Peyer's patch (tissue), 4 donors: Measurements from ENCODE around the gene CD96. TPM values are rescaled to one million over a fixed set of nuclear protein-coding genes. Genes with fewer than 3 reads are reported as not detected.

Experiments
- DNase-seq, 3 donors: peaks; one replicate each; pipeline ENCODE4 v3.0.0-alpha.2; 2017 to 2019
- H3K27ac ChIP-seq, 4 donors: fragments of 200-600 bp; sonication (generic); one replicate each; pipeline ENCODE4 v1.5.1; 2016 to 2019
- H3K27me3 ChIP-seq, 2 donors: fragments of 200-600 bp; sonication (generic); one replicate each; pipeline ENCODE4 v1.5.1; 2019
- H3K36me3 ChIP-seq, 3 donors: fragments of 200-600 bp; sonication (generic); one replicate each; pipeline ENCODE4 v1.5.1; 2016 to 2019
- H3K4me1 ChIP-seq, 4 donors: fragments of 200-600 bp; sonication (generic); one replicate each; pipeline ENCODE4 v1.5.1; 2016 to 2019
- H3K4me3 ChIP-seq, 4 donors: fragments of 200-600 bp; sonication (generic); 1 replicate in 3 of 4; 2 replicates in 1 of 4; pipeline ENCODE4 v1.5.1; 2016 to 2019; ENCODE audit warnings: mild to moderate bottlenecking in 1 of 4
- H3K9me3 ChIP-seq, 4 donors: fragments of 200-600 bp; sonication (generic); one replicate each; pipeline ENCODE4 v1.5.1; 2016 to 2019; ENCODE audit warnings: mild to moderate bottlenecking in 1 of 4
- POLR2A ChIP-seq, 2 donors: fragments of 450-650 bp; IDR thresholded peaks; one replicate each; pipeline ENCODE4 v1.5.1; 2017; ENCODE audit warnings: antibody characterized with exemption in 2 of 2, mild to moderate bottlenecking in 2 of 2, moderate library complexity in 2 of 2
- total RNA-seq, 4 donors: library from RNA; depleted of rRNA; stranded (reverse); fragments of >200 nt; gene quantifications; one replicate each; pipeline ENCODE4 v1.1.0, GENCODE V29; 2016
- TF ChIP-seq, protein P1 (sequence below), 6 experiments: fragments of 450-650 bp in 4 of 6; fragments of 200-600 bp in 2 of 6; sonication (generic) in 1 of 6; IDR thresholded peaks; one replicate each; pipeline ENCODE4 v1.5.1; 2017 to 2019; ENCODE audit warnings: antibody characterized with exemption in 6 of 6, mild to moderate bottlenecking in 3 of 6, moderate library complexity in 1 of 6

CD96 gene
- total RNA-seq, 4 donors from 2014 or later = 4.3 to 15.7 (median 11.3) TPM

DNA sequence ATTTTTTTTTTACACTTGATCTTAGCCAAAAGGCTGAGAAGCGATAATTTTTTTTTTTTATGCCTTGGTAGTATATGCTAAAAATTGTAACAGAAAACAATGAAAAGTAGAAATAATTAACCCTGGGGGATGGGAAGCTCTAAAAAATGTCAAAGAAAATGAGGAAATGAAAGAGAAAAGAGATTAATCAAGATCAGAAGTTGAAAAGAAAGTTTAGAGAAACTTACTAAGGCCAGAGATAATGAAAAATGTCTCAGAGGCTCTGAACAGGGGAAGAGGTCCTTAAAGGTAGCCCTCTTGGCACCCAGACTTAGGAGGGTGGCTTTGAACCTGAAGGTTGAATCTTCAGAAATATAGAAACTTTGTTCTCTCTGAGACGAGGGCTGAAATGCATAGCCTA is 111.8 kb downstream of the CD96 start:
- Histone ChIP-seq H3K27ac (no peak overlapping the region), H3K27me3 (no peaks in the 10 kb centered on the region), H3K4me3 (no peak overlapping the region), H3K9me3 (no peaks in the 10 kb centered on the region), H3K4me1 (no peaks in the 10 kb centered on the region), H3K36me3 (no peaks in the 10 kb centered on the region)
- no peak for DNase-seq
- no peak for TF ChIP-seq POLR2A (IDR thresholded peaks at IDR 0.05)
- TF ChIP-seq, protein P1, sequence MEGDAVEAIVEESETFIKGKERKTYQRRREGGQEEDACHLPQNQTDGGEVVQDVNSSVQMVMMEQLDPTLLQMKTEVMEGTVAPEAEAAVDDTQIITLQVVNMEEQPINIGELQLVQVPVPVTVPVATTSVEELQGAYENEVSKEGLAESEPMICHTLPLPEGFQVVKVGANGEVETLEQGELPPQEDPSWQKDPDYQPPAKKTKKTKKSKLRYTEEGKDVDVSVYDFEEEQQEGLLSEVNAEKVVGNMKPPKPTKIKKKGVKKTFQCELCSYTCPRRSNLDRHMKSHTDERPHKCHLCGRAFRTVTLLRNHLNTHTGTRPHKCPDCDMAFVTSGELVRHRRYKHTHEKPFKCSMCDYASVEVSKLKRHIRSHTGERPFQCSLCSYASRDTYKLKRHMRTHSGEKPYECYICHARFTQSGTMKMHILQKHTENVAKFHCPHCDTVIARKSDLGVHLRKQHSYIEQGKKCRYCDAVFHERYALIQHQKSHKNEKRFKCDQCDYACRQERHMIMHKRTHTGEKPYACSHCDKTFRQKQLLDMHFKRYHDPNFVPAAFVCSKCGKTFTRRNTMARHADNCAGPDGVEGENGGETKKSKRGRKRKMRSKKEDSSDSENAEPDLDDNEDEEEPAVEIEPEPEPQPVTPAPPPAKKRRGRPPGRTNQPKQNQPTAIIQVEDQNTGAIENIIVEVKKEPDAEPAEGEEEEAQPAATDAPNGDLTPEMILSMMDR (IDR thresholded peaks at IDR 0.05) = no peak

DNA sequence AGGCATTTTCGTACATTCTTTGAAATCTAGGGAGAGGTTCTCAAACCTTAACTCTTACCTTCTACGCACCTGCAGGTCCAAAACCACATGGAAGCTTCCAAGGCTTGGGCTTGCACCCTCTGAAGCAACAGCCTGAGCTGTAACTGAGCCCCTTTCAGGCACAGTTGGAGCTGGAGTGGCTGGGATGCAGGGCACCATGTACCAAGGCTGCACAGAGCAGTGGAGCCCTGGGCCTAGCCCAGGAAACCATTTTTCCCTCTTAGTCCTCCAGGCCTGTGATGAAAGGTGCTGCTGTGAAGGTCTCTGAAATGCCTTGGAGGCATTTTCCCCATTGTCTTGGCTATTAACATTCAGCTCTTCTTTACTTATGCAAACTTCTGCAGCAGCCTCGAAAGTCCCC is 120.0 kb downstream of the CD96 start:
- TF ChIP-seq POLR2A (IDR thresholded peaks at IDR 0.05) = no peak
- TF ChIP-seq, protein P1 (IDR thresholded peaks at IDR 0.05) = no peak
- Histone ChIP-seq H3K9me3 (peaks cover 0 to 7% (median 3%) of the 10 kb centered on the region in 4 donors), H3K27me3 (no peaks in the 10 kb centered on the region), H3K36me3 (no peaks in the 10 kb centered on the region), H3K4me1 (no peaks in the 10 kb centered on the region), H3K4me3 (no peak overlapping the region), H3K27ac (no peak overlapping the region)
- DNase-seq = no peak

DNA sequence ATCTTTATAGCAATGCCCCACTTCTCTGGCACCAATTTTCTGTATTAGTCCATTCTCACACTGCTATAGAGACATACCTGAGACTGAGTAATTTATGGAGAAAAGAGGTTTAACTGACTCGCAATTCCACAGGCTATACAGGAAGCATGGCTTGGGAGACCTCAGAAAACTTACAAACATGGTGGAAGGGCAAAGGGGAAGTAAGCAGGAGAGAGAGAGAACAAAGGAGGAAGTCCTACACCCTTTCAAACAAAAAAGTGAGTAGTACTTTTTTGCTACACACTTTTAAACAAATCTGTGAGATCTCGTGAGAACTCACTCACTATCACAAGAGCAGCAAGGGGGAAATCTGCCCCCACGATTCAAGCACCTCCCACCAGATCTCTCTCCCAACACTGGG is 120.9 kb downstream of the CD96 start:
- Histone ChIP-seq H3K27ac (no peak overlapping the region), H3K36me3 (no peaks in the 10 kb centered on the region), H3K4me3 (no peak overlapping the region), H3K27me3 (no peaks in the 10 kb centered on the region), H3K4me1 (peaks cover 0 to 5% (median 0%) of the 10 kb centered on the region in 4 donors), H3K9me3 (peaks cover 0 to 7% (median 3%) of the 10 kb centered on the region in 4 donors)
- TF ChIP-seq, protein P1 (IDR thresholded peaks at IDR 0.05) = no peak
- no peak for TF ChIP-seq POLR2A (IDR thresholded peaks at IDR 0.05)
- no peak for DNase-seq

DNA sequence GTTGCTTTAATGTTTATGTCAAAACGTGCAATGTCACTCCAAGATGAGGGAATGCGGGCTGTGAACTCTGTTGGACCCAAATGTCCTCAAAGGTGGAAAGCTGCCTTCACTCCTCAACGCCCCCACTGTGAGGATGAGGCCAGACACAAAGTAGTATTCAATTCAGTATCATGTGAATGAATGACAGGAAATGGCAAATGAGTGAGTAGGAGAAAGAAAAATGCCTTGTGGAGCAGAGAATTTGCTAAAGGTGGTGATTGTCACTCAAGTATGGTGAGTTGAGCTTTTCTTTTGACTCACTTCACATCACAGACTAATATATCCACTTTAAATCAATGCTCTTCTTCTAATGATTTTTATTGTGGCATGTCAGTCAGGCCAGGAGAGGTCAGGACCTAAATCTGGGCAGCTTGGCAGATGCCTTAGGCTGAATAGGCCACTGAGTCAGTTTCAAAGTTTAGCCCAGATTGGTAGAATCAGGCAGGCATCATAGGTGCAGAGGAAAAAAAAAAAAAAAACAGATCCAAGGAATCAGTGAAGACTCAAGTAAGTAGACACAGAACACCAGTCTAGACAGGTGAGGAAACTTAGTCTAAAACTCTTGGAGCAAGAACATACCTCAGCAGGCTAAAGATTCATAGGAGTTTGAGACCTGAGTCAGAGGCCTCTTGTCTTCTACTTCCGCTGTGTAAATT is 124.2 kb downstream of the CD96 start:
- TF ChIP-seq, protein P1 (IDR thresholded peaks at IDR 0.05) = no peak
- no peak for TF ChIP-seq POLR2A (IDR thresholded peaks at IDR 0.05)
- peaks cover 0 to 5% (median 2%) of the 10 kb centered on the region in 4 donors for H3K4me1 ChIP-seq
- H3K36me3 ChIP-seq = no peaks in the 10 kb centered on the region

DNA sequence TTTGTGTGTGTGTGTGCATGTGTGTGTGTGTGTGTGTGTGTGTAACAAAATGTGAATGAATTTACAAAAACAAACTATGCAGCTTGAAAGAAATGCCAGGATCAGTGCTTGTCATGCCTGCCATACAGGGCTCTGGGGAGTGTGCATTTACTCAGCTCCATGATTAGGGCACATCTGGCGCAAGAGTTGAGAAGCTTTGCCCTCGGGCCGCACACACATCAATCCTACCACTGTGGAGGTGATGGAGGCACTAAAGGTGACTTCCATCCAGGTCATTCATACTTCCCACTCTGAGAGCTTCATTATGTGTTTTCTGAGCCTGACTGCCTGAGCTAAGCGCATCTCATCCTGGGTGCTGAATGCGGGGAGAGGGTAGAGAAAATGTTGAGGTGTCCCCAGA is 125.2 kb downstream of the CD96 start:
- Histone ChIP-seq H3K9me3 (peaks cover 0 to under 1% (median under 1%) of the 10 kb centered on the region in 4 donors), H3K36me3 (no peaks in the 10 kb centered on the region), H3K27ac (peak overlapping the region in 3 of 4 donors; percentile 35 to 74 (median 59)), H3K4me1 (peaks cover 0 to 5% (median 2%) of the 10 kb centered on the region in 4 donors), H3K27me3 (no peaks in the 10 kb centered on the region), H3K4me3 (no peak overlapping the region)
- TF ChIP-seq, protein P1 (IDR thresholded peaks at IDR 0.05) = no peak
- TF ChIP-seq POLR2A (IDR thresholded peaks at IDR 0.05) = no peak
- DNase-seq = no peak

More for the DNA sequence above, 124.2 kb downstream of the CD96 start:
- Histone ChIP-seq H3K27ac (no peak overlapping the region), H3K9me3 (peaks cover 0 to 7% (median 3%) of the 10 kb centered on the region in 4 donors), H3K4me3 (no peak overlapping the region), H3K27me3 (no peaks in the 10 kb centered on the region)
- DNase-seq = no peak
